ENCODE results near the gene C2orf68.

DNA sequence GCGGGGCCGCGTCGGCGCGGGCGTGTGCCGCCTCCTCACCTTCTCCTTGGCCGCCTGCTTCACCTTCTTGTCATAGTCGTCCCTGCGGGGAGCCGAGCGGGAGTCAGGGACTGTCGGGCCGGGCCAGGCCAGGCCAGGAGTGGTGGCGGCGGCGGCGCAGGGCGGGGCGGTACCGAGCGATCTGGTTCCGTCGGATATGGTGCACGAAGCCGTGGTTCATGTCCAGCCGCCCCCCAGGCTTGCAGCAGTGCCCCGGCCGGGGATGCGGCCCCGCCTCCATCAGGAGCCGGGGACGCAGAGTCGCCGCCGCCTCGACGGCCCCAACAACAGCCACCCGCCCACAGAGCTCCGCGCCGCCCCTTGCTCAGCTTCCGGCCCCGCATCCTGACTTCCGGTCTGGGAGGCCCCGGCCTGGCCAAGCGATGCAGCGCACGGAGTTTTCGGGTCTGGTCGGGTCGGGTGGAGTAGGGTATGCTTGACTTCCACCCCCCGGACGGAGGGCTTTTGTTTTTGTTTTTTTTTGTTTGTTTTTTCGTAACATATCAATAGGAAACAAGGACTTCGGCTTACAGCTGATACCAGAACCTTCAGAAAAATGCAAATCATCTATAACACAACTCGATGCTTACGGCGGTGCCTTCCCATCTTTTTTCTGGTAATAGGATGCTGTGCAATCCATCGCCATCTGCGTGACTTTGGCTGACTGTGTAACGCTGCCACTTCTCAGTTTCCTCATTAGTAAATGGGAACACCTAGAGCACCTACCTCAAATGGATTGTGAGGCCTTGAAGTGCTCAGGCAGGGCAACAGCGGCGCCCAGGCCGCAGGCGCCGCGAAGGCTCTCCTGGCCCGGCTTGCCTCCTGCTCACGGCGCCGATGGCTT lies at the start of gene C2orf68:
- TF ChIP-seq, protein P1, sequence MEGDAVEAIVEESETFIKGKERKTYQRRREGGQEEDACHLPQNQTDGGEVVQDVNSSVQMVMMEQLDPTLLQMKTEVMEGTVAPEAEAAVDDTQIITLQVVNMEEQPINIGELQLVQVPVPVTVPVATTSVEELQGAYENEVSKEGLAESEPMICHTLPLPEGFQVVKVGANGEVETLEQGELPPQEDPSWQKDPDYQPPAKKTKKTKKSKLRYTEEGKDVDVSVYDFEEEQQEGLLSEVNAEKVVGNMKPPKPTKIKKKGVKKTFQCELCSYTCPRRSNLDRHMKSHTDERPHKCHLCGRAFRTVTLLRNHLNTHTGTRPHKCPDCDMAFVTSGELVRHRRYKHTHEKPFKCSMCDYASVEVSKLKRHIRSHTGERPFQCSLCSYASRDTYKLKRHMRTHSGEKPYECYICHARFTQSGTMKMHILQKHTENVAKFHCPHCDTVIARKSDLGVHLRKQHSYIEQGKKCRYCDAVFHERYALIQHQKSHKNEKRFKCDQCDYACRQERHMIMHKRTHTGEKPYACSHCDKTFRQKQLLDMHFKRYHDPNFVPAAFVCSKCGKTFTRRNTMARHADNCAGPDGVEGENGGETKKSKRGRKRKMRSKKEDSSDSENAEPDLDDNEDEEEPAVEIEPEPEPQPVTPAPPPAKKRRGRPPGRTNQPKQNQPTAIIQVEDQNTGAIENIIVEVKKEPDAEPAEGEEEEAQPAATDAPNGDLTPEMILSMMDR (IDR thresholded peaks at IDR 0.05) = no peak
- no peak for TF ChIP-seq EZH2 (IDR thresholded peaks at IDR 0.05; ENCODE audit: borderline replicate concordance, insufficient read depth, low read depth, low read length, poor library complexity, severe bottlenecking)

All from B cell (primary cell).